Measurements from ENCODE around the gene ZBTB20.

GRCh38 chr3:114953800-114954199, 193.3 kb downstream of the ZBTB20 start:
- TF ChIP-seq POLR2A (IDR thresholded peaks at IDR 0.05): no peak
- TF ChIP-seq, protein P1, sequence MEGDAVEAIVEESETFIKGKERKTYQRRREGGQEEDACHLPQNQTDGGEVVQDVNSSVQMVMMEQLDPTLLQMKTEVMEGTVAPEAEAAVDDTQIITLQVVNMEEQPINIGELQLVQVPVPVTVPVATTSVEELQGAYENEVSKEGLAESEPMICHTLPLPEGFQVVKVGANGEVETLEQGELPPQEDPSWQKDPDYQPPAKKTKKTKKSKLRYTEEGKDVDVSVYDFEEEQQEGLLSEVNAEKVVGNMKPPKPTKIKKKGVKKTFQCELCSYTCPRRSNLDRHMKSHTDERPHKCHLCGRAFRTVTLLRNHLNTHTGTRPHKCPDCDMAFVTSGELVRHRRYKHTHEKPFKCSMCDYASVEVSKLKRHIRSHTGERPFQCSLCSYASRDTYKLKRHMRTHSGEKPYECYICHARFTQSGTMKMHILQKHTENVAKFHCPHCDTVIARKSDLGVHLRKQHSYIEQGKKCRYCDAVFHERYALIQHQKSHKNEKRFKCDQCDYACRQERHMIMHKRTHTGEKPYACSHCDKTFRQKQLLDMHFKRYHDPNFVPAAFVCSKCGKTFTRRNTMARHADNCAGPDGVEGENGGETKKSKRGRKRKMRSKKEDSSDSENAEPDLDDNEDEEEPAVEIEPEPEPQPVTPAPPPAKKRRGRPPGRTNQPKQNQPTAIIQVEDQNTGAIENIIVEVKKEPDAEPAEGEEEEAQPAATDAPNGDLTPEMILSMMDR (IDR thresholded peaks at IDR 0.05): no peak
- no peak for TF ChIP-seq EP300 (IDR thresholded peaks at IDR 0.05)
- no peak for TF ChIP-seq POLR2AphosphoS5 (IDR thresholded peaks at IDR 0.05)
